K562 (cell line): ENCODE data around the gene CEP41.
"Not testable (repeated sequence)": the region's sequence is repeated elsewhere in the genome, so short reads cannot be mapped to it uniquely, and the experiment has no call there.

ENCODE experiments used
- JUN ChIP-seq, 2 experiments: sonication (generic) in 1 of 2; formaldehyde crosslinking in 1 of 2; IDR thresholded peaks; 2 replicates each; pipeline versions ENCODE4 v1.6.1 to v1.8.0; 2012 to 2022; ENCODE audit warnings: borderline replicate concordance in 2 of 2, mild to moderate bottlenecking in 2 of 2, improper control_type of control experiment in 1 of 2, low read depth in 1 of 2, low read length in 1 of 2, missing genetic modification reagents in 1 of 2
- MED1 ChIP-seq: sonication (generic); formaldehyde crosslinking; IDR thresholded peaks from 2 replicates; pipeline ENCODE4 v1.8.1; 2023; ENCODE audit warnings: missing genetic modification reagents, borderline replicate concordance

- TF ChIP-seq MED1 (CRISPR knock-in tag); JUN (IDR thresholded peaks at IDR 0.05; ENCODE audit: borderline replicate concordance, low read depth, low read length); JUN (CRISPR knock-in tag; IDR thresholded peaks at IDR 0.05; ENCODE audit: borderline replicate concordance): not testable (repeated sequence)
Observed at GRCh38 chr7:130376461-130376860, 64.4 kb downstream of the CEP41 start.
